Brain microvascular endothelial cell (primary cell): ENCODE measurements around the gene KRT85.

ENCODE experiments used
- DNase-seq: peaks from one replicate; pipeline ENCODE4 v3.0.0-alpha.2; 2020
- H3K27ac ChIP-seq: fragments of 250-450 bp; sonication (Bioruptor Pico); 2 replicates; pipeline ENCODE4 v1.5.1; 2020; ENCODE audit warnings: mild to moderate bottlenecking, moderate library complexity
- H3K27me3 ChIP-seq: fragments of 250-450 bp; sonication (Bioruptor Pico); replicated peaks from 2 replicates; pipeline ENCODE4 v1.5.1; 2020; ENCODE audit warnings: mild to moderate bottlenecking
- H3K36me3 ChIP-seq: fragments of 250-450 bp; sonication (Bioruptor Pico); replicated peaks from 2 replicates; pipeline ENCODE4 v1.5.1; 2020; ENCODE audit warnings: mild to moderate bottlenecking
- H3K4me3 ChIP-seq: 2 replicates; pipeline ENCODE4 v1.5.1; 2011; ENCODE audit warnings: low read depth, mild to moderate bottlenecking, control low read depth, low read length, moderate library complexity
- in situ Hi-C: cut with HindIII; loops from 2 replicates; pipeline ENCODE4 v1.10.0; 2017; ENCODE audit warnings: low sequenced_read_pairs, low pct_ligation_motif_present
- TF ChIP-seq, protein P1 (sequence below): IDR thresholded peaks from 2 replicates; pipeline ENCODE4 v1.5.1; 2011; ENCODE audit warnings: low read depth, mild to moderate bottlenecking, moderate library complexity, low read length, control low read depth, inconsistent platforms; ENCODE audit errors: missing control alignments

KRT85 gene

GRCh38 chr12:52403561-52403960 is 36.3 kb upstream of the KRT85 start:
- Histone ChIP-seq H3K27ac (no peak overlapping the region), H3K27me3 (no peaks in the 10 kb centered on the region), H3K36me3 (no peaks in the 10 kb centered on the region), H3K4me3 (no peak overlapping the region)
- TF ChIP-seq, protein P1, sequence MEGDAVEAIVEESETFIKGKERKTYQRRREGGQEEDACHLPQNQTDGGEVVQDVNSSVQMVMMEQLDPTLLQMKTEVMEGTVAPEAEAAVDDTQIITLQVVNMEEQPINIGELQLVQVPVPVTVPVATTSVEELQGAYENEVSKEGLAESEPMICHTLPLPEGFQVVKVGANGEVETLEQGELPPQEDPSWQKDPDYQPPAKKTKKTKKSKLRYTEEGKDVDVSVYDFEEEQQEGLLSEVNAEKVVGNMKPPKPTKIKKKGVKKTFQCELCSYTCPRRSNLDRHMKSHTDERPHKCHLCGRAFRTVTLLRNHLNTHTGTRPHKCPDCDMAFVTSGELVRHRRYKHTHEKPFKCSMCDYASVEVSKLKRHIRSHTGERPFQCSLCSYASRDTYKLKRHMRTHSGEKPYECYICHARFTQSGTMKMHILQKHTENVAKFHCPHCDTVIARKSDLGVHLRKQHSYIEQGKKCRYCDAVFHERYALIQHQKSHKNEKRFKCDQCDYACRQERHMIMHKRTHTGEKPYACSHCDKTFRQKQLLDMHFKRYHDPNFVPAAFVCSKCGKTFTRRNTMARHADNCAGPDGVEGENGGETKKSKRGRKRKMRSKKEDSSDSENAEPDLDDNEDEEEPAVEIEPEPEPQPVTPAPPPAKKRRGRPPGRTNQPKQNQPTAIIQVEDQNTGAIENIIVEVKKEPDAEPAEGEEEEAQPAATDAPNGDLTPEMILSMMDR = no peak
- no peak for DNase-seq
- in situ Hi-C loops = no loop called here

DNA sequence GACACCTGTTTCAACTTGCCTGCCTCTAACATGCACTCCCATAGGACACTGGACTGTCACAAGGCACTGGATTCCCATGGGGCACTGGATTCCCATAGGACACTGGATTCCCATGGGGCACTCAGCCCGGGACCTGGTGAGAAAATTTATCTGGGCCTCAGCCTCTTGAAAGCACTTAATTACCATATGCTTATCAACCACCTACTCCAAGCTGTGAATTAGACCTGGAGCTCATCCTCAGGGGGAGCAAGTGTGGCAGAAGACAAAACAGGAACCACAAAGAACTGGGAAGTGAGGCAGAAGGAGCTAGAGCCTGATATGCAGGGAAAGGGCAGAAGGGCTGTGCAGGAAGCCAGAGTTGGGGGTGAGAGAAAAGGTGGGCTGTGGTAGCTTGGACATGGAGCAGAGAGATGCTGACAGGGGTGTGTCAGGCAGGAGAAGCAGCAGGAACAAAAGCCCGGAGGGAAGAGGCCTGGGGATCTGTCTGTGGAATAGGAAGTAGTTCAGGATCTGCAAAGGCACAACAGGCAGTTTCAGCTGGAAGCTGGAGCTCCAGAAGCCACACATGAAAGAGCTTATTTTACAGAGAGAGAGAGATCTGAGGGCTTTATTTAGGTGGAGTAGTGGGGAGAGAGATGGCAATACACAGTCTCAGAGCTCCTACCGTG is 35.7 kb upstream of the KRT85 start:
- Histone ChIP-seq H3K27ac (no peak overlapping the region), H3K36me3 (no peaks in the 10 kb centered on the region), H3K4me3 (no peak overlapping the region), H3K27me3 (no peaks in the 10 kb centered on the region)
- in situ Hi-C loops = no loop called here
- DNase-seq = no peak
- TF ChIP-seq, protein P1 = no peak

- TF ChIP-seq, protein P1 = no peak
- H3K27me3 ChIP-seq = no peaks in the 10 kb centered on the region
- H3K27ac ChIP-seq = no peak overlapping the region
- H3K4me3 ChIP-seq = no peak overlapping the region
- no peaks in the 10 kb centered on the region for H3K36me3 ChIP-seq
- in situ Hi-C loops = no loop called here
- DNase-seq = no peak
Observed at GRCh38 chr12:52402377-52402776, 35.1 kb upstream of the KRT85 start.

DNA sequence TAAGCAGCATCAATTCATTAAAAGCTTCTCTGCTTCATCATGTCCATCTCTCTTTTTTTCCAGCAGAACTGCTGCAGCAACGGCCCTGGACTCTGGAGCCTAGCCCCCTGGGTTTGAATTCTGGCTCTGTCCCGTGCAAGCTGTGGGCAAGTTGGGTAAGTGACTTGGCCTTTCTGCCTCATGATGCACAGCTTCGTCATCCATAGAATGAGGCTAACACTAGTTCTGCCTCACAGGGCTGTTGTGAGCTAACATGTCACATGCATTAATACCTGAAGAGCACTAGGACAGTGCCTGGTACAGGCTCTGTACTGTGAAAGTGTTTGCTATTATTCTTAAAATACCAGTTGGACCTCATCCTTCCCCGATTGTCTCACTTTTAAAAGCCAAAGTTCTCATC is 34.6 kb upstream of the KRT85 start:
- H3K4me3 ChIP-seq = no peak overlapping the region
- DNase-seq = no peak
- no peaks in the 10 kb centered on the region for H3K27me3 ChIP-seq
- no peaks in the 10 kb centered on the region for H3K36me3 ChIP-seq
- TF ChIP-seq, protein P1 = no peak
- in situ Hi-C loops = no loop called here
- H3K27ac ChIP-seq = no peak overlapping the region

DNA sequence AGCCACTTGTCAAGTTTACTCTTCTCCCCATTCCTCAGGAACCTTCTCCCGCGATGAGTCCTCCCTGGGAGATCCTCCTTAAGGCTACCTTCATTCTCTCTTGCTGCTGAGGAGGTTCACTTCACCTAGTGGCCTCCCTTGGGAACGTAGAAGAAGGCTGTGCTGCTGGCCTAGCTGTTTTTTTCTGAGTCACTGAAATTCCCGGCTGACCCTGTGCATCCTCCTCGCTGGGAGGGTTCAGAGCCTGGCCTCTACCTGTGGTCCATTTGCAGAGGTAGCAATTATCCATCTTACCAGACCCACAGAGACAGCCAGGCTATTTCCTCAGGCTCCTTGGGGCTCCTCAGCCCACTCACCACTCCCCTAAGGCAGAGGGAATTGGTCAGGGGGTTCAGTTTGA is 34.2 kb upstream of the KRT85 start:
- Histone ChIP-seq H3K36me3 (no peaks in the 10 kb centered on the region), H3K27me3 (no peaks in the 10 kb centered on the region), H3K27ac (no peak overlapping the region), H3K4me3 (no peak overlapping the region)
- TF ChIP-seq, protein P1 = no peak
- no peak for DNase-seq
- in situ Hi-C loops = no loop called here

DNA sequence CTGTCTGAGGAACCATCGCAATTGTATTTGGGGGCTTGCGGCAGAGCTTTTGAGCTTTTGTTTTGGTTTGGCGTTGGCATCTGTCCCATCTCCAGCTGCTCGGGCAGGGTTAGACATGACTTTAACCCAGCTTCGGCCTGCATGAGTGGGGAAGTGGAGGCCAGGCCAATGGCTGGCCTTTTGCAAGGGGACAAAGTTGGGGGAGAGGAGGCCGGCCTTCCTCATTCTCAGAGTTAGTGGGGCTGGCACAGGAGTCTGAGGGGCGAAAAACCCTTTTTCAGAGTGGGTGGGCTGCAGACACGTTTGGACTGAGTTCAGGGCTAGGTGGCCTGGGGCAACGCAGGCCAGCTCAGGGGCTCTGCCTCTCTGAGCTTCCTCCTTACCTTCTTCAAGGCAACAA is 33.6 kb upstream of the KRT85 start:
- TF ChIP-seq, protein P1 = no peak
- no peak for DNase-seq
- Histone ChIP-seq H3K27me3 (no peaks in the 10 kb centered on the region), H3K4me3 (no peak overlapping the region), H3K27ac (no peak overlapping the region), H3K36me3 (no peaks in the 10 kb centered on the region)
- in situ Hi-C loops = no loop called here
